Mesenchymal stem cell (in vitro differentiated cells and primary cell): ENCODE data around the gene ASTN2.

Source experiments
- DNase-seq: peaks from one replicate; pipeline ENCODE4 v3.0.0-alpha.2; 2013
- H2AFZ ChIP-seq: one replicate; pipeline ENCODE4 v1.6.1; 2013; ENCODE audit warnings: low read depth, mild to moderate bottlenecking, control low read depth, inconsistent platforms, low read length, moderate library complexity
- H2AK5ac ChIP-seq: 2 replicates; pipeline ENCODE4 v1.6.1; 2013; ENCODE audit warnings: low read length, moderate library complexity, mild to moderate bottlenecking, inconsistent platforms; ENCODE audit not compliant: severe bottlenecking
- H2BK120ac ChIP-seq: one replicate; pipeline ENCODE4 v1.6.1; 2013; ENCODE audit warnings: low read depth, mild to moderate bottlenecking, inconsistent platforms, low read length, moderate library complexity
- H2BK12ac ChIP-seq, 2 experiments: one replicate each; pipeline ENCODE4 v1.6.1; 2013; ENCODE audit warnings: inconsistent platforms in 2 of 2, low read length in 2 of 2, mild to moderate bottlenecking in 2 of 2, moderate library complexity in 2 of 2, control low read depth in 1 of 2
- H2BK15ac ChIP-seq: one replicate; pipeline ENCODE4 v1.6.1; 2013; ENCODE audit warnings: mild to moderate bottlenecking, low read depth, inconsistent platforms; ENCODE audit not compliant: poor library complexity, severe bottlenecking
- H2BK5ac ChIP-seq: 2 replicates; pipeline ENCODE4 v1.6.1; 2013; ENCODE audit warnings: low read depth, mild to moderate bottlenecking, low read length, control low read depth, inconsistent platforms; ENCODE audit not compliant: poor library complexity, severe bottlenecking
- H3K14ac ChIP-seq, 2 experiments: one replicate each; pipeline ENCODE4 v1.6.1; 2013; ENCODE audit warnings: inconsistent platforms in 2 of 2, low read length in 2 of 2, control low read depth in 1 of 2, mild to moderate bottlenecking in 1 of 2, moderate library complexity in 1 of 2
- H3K18ac ChIP-seq, 2 experiments: one replicate each; pipeline ENCODE4 v1.6.1; 2013; ENCODE audit warnings: inconsistent platforms in 2 of 2, low read length in 2 of 2, control low read depth in 1 of 2, low read depth in 1 of 2, mild to moderate bottlenecking in 1 of 2
- H3K23ac ChIP-seq, 2 experiments: one replicate each; pipeline ENCODE4 v1.6.1; 2013; ENCODE audit warnings: inconsistent platforms in 2 of 2, low read length in 2 of 2, mild to moderate bottlenecking in 2 of 2, moderate library complexity in 2 of 2, control low read depth in 1 of 2
- H3K27ac ChIP-seq: 2 replicates; pipeline ENCODE4 v1.5.1; 2013; ENCODE audit warnings: mild to moderate bottlenecking, moderate library complexity, low read length, control low read depth, inconsistent platforms; ENCODE audit not compliant: poor library complexity, severe bottlenecking
- H3K27me3 ChIP-seq, 2 experiments: 2 replicates each; pipeline versions ENCODE4 v1.6.1 to v1.7.0; 2013; ENCODE audit warnings: low read length in 2 of 2, mild to moderate bottlenecking in 2 of 2, moderate library complexity in 2 of 2, control low read depth in 1 of 2, inconsistent platforms in 1 of 2; ENCODE audit not compliant: control insufficient read depth in 1 of 2, insufficient read depth in 1 of 2
- H3K36me3 ChIP-seq, 2 experiments: 2 replicates each; pipeline versions ENCODE4 v1.6.1 to v1.7.0; 2013; ENCODE audit warnings: low read length in 2 of 2, control low read depth in 1 of 2, inconsistent platforms in 1 of 2, low read depth in 1 of 2, mild to moderate bottlenecking in 1 of 2; ENCODE audit not compliant: insufficient read depth in 2 of 2, control insufficient read depth in 1 of 2
- H3K4ac ChIP-seq, 2 experiments: one replicate each; pipeline ENCODE4 v1.6.1; 2013; ENCODE audit warnings: inconsistent platforms in 2 of 2, low read length in 2 of 2, mild to moderate bottlenecking in 2 of 2, moderate library complexity in 2 of 2, control low read depth in 1 of 2, low read depth in 1 of 2
- H3K4me1 ChIP-seq: 2 replicates; pipeline ENCODE4 v1.6.1; 2013; ENCODE audit warnings: low read depth, low read length, control low read depth; ENCODE audit not compliant: control insufficient read depth, insufficient read depth
- H3K4me2 ChIP-seq: 2 replicates; pipeline ENCODE4 v1.6.1; 2013; ENCODE audit warnings: low read length, mild to moderate bottlenecking, inconsistent platforms; ENCODE audit not compliant: poor library complexity, severe bottlenecking
- H3K4me3 ChIP-seq, 2 experiments: 2 replicates each; pipeline versions ENCODE4 v1.5.1 to v1.7.0; 2013; ENCODE audit warnings: low read length in 2 of 2, mild to moderate bottlenecking in 2 of 2, control low read depth in 1 of 2, low read depth in 1 of 2; ENCODE audit not compliant: insufficient read depth in 1 of 2
- H3K79me1 ChIP-seq: replicated peaks from 2 replicates; pipeline ENCODE4 v1.6.1; 2013; ENCODE audit warnings: mild to moderate bottlenecking, control low read depth, low read length, inconsistent platforms; ENCODE audit not compliant: poor library complexity, severe bottlenecking
- H3K9ac ChIP-seq: 2 replicates; pipeline ENCODE4 v1.7.0; 2013; ENCODE audit warnings: mild to moderate bottlenecking, low read length, moderate library complexity
- H3K9me3 ChIP-seq: 2 replicates; pipeline ENCODE4 v1.7.0; 2013; ENCODE audit warnings: mild to moderate bottlenecking, low read length; ENCODE audit not compliant: control insufficient read depth
- H4K8ac ChIP-seq: one replicate; pipeline ENCODE4 v1.6.1; 2013; ENCODE audit warnings: inconsistent platforms, mild to moderate bottlenecking, low read length, moderate library complexity
- H4K91ac ChIP-seq: one replicate; pipeline ENCODE4 v1.6.1; 2013; ENCODE audit warnings: mild to moderate bottlenecking, low read length, inconsistent platforms
- WGBS: methylation state at CpG from one replicate; pipeline ENCODE4 v1.1.7; 2013; ENCODE audit warnings: mixed read lengths; 5-methylcytosine and 5-hydroxymethylcytosine counted together

The ASTN2 gene

GRCh38 chr9:116403171-116403570 is 1011.7 kb downstream of the ASTN2 start:
- no peak overlapping the region for H3K27ac ChIP-seq
- no peak overlapping the region for H3K23ac ChIP-seq
- no peak overlapping the region for H2BK15ac ChIP-seq
- no peak overlapping the region for H3K4me3 ChIP-seq
- H3K9ac ChIP-seq, result no peak overlapping the region
- no peak overlapping the region for H4K91ac ChIP-seq
- H3K4ac ChIP-seq, result no peak overlapping the region
- no peak overlapping the region for H2BK120ac ChIP-seq
- H3K4me2 ChIP-seq, result no peak overlapping the region
- no peak overlapping the region for H2BK5ac ChIP-seq
- H2AK5ac ChIP-seq, result no peak overlapping the region
- peaks cover 0 to 30% of the 10 kb centered on the region in 2 experiments for H3K36me3 ChIP-seq
- DNase-seq, result no peak
- H3K14ac ChIP-seq, result no peak overlapping the region
- H2BK12ac ChIP-seq, result no peak overlapping the region
- no peaks in the 10 kb centered on the region for H3K27me3 ChIP-seq
- H3K79me1 ChIP-seq, result no peaks in the 10 kb centered on the region
- no peaks in the 10 kb centered on the region for H3K9me3 ChIP-seq
- H2AFZ ChIP-seq, result no peak overlapping the region
- no peak overlapping the region for H4K8ac ChIP-seq
- no peak overlapping the region for H3K18ac ChIP-seq
- peaks cover 1% of the 10 kb centered on the region for H3K4me1 ChIP-seq

- no peak overlapping the region for H3K23ac ChIP-seq
- H3K79me1 ChIP-seq, result no peaks in the 10 kb centered on the region
- no peak overlapping the region for H2BK12ac ChIP-seq
- no peak overlapping the region for H4K8ac ChIP-seq
- H2BK5ac ChIP-seq, result no peak overlapping the region
- no peak overlapping the region for H3K4me2 ChIP-seq
- H3K14ac ChIP-seq, result no peak overlapping the region
- no peak overlapping the region for H3K4me3 ChIP-seq
- no peak overlapping the region for H2AFZ ChIP-seq
- H2BK120ac ChIP-seq, result no peak overlapping the region
- no peak overlapping the region for H3K4ac ChIP-seq
- no peaks in the 10 kb centered on the region for H3K27me3 ChIP-seq
- 99% methylated on average over 2 of the region's 3 CpGs for WGBS
- no peak overlapping the region for H3K9ac ChIP-seq
- no peaks in the 10 kb centered on the region for H3K9me3 ChIP-seq
- H3K27ac ChIP-seq, result no peak overlapping the region
- H4K91ac ChIP-seq, result no peak overlapping the region
- H3K4me1 ChIP-seq, result peaks cover 8% of the 10 kb centered on the region
- H2AK5ac ChIP-seq, result no peak overlapping the region
- H3K18ac ChIP-seq, result no peak overlapping the region
- DNase-seq, result no peak
- peaks cover 13 to 100% of the 10 kb centered on the region in 2 experiments for H3K36me3 ChIP-seq
- H2BK15ac ChIP-seq, result no peak overlapping the region
These were observed 1019.2 kb downstream of the ASTN2 start for GRCh38 chr9:116395699-116396037.

GRCh38 chr9:116394894-116395698 is 1019.8 kb downstream of the ASTN2 start:
- H3K27me3 ChIP-seq, result no peaks in the 10 kb centered on the region
- no peak overlapping the region for H3K4me3 ChIP-seq
- H3K4me2 ChIP-seq, result no peak overlapping the region
- H3K36me3 ChIP-seq, result peaks cover 13 to 99% of the 10 kb centered on the region in 2 experiments
- no peak overlapping the region for H2AFZ ChIP-seq
- H3K18ac ChIP-seq, result no peak overlapping the region
- DNase-seq, result no peak
- H3K4ac ChIP-seq, result no peak overlapping the region
- no peak overlapping the region for H3K27ac ChIP-seq
- no peak overlapping the region for H3K23ac ChIP-seq
- no peak overlapping the region for H4K8ac ChIP-seq
- no peak overlapping the region for H3K14ac ChIP-seq
- H3K4me1 ChIP-seq, result peaks cover 8% of the 10 kb centered on the region
- no peak overlapping the region for H3K9ac ChIP-seq
- no peak overlapping the region for H2BK5ac ChIP-seq
- H3K9me3 ChIP-seq, result no peaks in the 10 kb centered on the region
- whole genome bisulfite sequencing, result 89% methylated on average over 5 of the region's 5 CpGs
- no peak overlapping the region for H2BK15ac ChIP-seq
- H2BK12ac ChIP-seq, result no peak overlapping the region
- no peak overlapping the region for H4K91ac ChIP-seq
- no peaks in the 10 kb centered on the region for H3K79me1 ChIP-seq
- no peak overlapping the region for H2AK5ac ChIP-seq
- no peak overlapping the region for H2BK120ac ChIP-seq

- no peaks in the 10 kb centered on the region for H3K79me1 ChIP-seq
- H3K23ac ChIP-seq, result no peak overlapping the region
- H3K14ac ChIP-seq, result no peak overlapping the region
- H2BK15ac ChIP-seq, result no peak overlapping the region
- H2AK5ac ChIP-seq, result peak overlapping the region; percentile 41
- H2BK120ac ChIP-seq, result no peak overlapping the region
- H3K27me3 ChIP-seq, result no peaks in the 10 kb centered on the region
- H3K9me3 ChIP-seq, result no peaks in the 10 kb centered on the region
- no peak overlapping the region for H3K4me2 ChIP-seq
- no peak overlapping the region for H2BK5ac ChIP-seq
- H3K36me3 ChIP-seq, result peaks cover 13 to 98% of the 10 kb centered on the region in 2 experiments
- H3K4me1 ChIP-seq, result peaks cover 8% of the 10 kb centered on the region
- H3K27ac ChIP-seq, result no peak overlapping the region
- H2AFZ ChIP-seq, result no peak overlapping the region
- WGBS, result 98% methylated on average over 6 of the region's 6 CpGs
- H3K9ac ChIP-seq, result no peak overlapping the region
- H4K91ac ChIP-seq, result no peak overlapping the region
- H3K4ac ChIP-seq, result no peak overlapping the region
- peak overlapping the region; percentile 38 for H4K8ac ChIP-seq
- H3K4me3 ChIP-seq, result no peak overlapping the region
- DNase-seq, result no peak
- H2BK12ac ChIP-seq, result no peak overlapping the region
- H3K18ac ChIP-seq, result no peak overlapping the region
These were observed 1020.8 kb downstream of the ASTN2 start for GRCh38 chr9:116394070-116394469.
